HG03565 (cell line): Measurements from ENCODE around the gene PPP1R26.
A peak's percentile ranks its signal among the peaks of the same experiment; 100 is the strongest.

Experiments used
- ATAC-seq: cut with Tn5 transposase; IDR thresholded peaks from one replicate; pipeline ENCODE4 v1.9.1; 2021; ENCODE audit warnings: mild to moderate bottlenecking, moderate library complexity; ENCODE audit not compliant: unreplicated experiment

PPP1R26 gene

GRCh38 chr9:135487281-135488012, 7.9 kb downstream of the PPP1R26 start:
- no peak for ATAC-seq

- ATAC-seq: no peak
Observed at GRCh38 chr9:135488013-135488330, 8.4 kb downstream of the PPP1R26 start.

GRCh38 chr9:135488527-135488926, 8.9 kb downstream of the PPP1R26 start:
- ATAC-seq: no peak

GRCh38 chr9:135489188-135489906, 9.8 kb downstream of the PPP1R26 start:
- no peak for ATAC-seq

GRCh38 chr9:135490166-135490870, 10.7 kb downstream of the PPP1R26 start:
- no peak for ATAC-seq

GRCh38 chr9:135490980-135491464, 11.4 kb downstream of the PPP1R26 start:
- no peak for ATAC-seq

- ATAC-seq: no peak
Observed at GRCh38 chr9:135491764-135492163, 12.2 kb downstream of the PPP1R26 start.

GRCh38 chr9:135492886-135493669, 13.5 kb downstream of the PPP1R26 start:
- no peak for ATAC-seq

GRCh38 chr9:135494791-135495559, 15.4 kb downstream of the PPP1R26 start:
- ATAC-seq: no peak

- no peak for ATAC-seq
Observed at GRCh38 chr9:135498381-135499126, 19.0 kb downstream of the PPP1R26 start.

GRCh38 chr9:135499326-135500070, 19.9 kb downstream of the PPP1R26 start:
- ATAC-seq: no peak

- no peak for ATAC-seq
Observed at GRCh38 chr9:135500071-135500524, 20.5 kb downstream of the PPP1R26 start.

- peak; percentile 71 for ATAC-seq
Observed at GRCh38 chr9:135500525-135501260, 21.1 kb downstream of the PPP1R26 start, which contains the start of gene MRPS2. Gene MRPS2 (plus strand): TSS chr9:135500682. CDS start chr9:135500711, 29 bp downstream.

- no peak for ATAC-seq
Observed at GRCh38 chr9:135501261-135502167, 21.9 kb downstream of the PPP1R26 start.

GRCh38 chr9:135502168-135502872, 22.7 kb downstream of the PPP1R26 start:
- no peak for ATAC-seq

- ATAC-seq: no peak
Observed at GRCh38 chr9:135502873-135503321, 23.3 kb downstream of the PPP1R26 start.
